ENCODE data around the gene CROCC. TPM values are rescaled to one million over a fixed set of nuclear protein-coding genes. Genes with fewer than 3 reads are reported as not detected.
A peak's percentile ranks its signal among the peaks of the same experiment; 100 is the strongest.

Gene CROCC
- total and polyA plus RNA-seq, 4 donors = 14.7 to 58.3 (median 43.8) TPM

- H3K4me1 ChIP-seq (ENCODE audit: control insufficient read depth, insufficient read depth, low read length) = peaks cover 35% of the 10 kb centered on the region
- no peaks in the 10 kb centered on the region for H3K9me3 ChIP-seq (ENCODE audit: control insufficient read depth, insufficient read depth, low read length)
- peaks cover 36% of the 10 kb centered on the region for H3K36me3 ChIP-seq (ENCODE audit: control insufficient read depth, insufficient read depth, low read length)
- H3K27me3 ChIP-seq (ENCODE audit: control insufficient read depth, insufficient read depth, low read length) = no peaks in the 10 kb centered on the region
- 80% methylated on average over 10 of the region's 10 CpGs for WGBS (ENCODE audit: insufficient coverage)
- no peak for DNase-seq (ENCODE audit: low read depth in 4 of 6, low spot score in 6 of 6)
- no peak overlapping the region for H3K27ac ChIP-seq (ENCODE audit: low read depth, low read length)
- H3K4me3 ChIP-seq (ENCODE audit: low read depth, low read length) = no peak overlapping the region
These were observed 59.6 kb downstream of the CROCC start for GRCh38 chr1:16981269-16981849.

- Histone ChIP-seq H3K27ac (ENCODE audit: low read depth, low read length) (no peak overlapping the region), H3K27me3 (ENCODE audit: control insufficient read depth, insufficient read depth, low read length) (no peaks in the 10 kb centered on the region), H3K9me3 (ENCODE audit: control insufficient read depth, insufficient read depth, low read length) (no peaks in the 10 kb centered on the region), H3K4me3 (ENCODE audit: low read depth, low read length) (no peak overlapping the region), H3K4me1 (ENCODE audit: control insufficient read depth, insufficient read depth, low read length) (peaks cover 29% of the 10 kb centered on the region), H3K36me3 (ENCODE audit: control insufficient read depth, insufficient read depth, low read length) (peaks cover 42% of the 10 kb centered on the region)
- WGBS (ENCODE audit: insufficient coverage) = 58% methylated on average over 11 of the region's 11 CpGs
- DNase-seq (ENCODE audit: low read depth in 4 of 6, low spot score in 6 of 6) = no peak
These were observed 61.2 kb downstream of the CROCC start for GRCh38 chr1:16982902-16983301.

- Histone ChIP-seq H3K36me3 (ENCODE audit: control insufficient read depth, insufficient read depth, low read length) (peaks cover 46% of the 10 kb centered on the region), H3K27ac (ENCODE audit: low read depth, low read length) (no peak overlapping the region), H3K4me1 (ENCODE audit: control insufficient read depth, insufficient read depth, low read length) (peaks cover 21% of the 10 kb centered on the region), H3K9me3 (ENCODE audit: control insufficient read depth, insufficient read depth, low read length) (no peaks in the 10 kb centered on the region), H3K27me3 (ENCODE audit: control insufficient read depth, insufficient read depth, low read length) (no peaks in the 10 kb centered on the region), H3K4me3 (ENCODE audit: low read depth, low read length) (no peak overlapping the region)
- no peak for DNase-seq (ENCODE audit: low read depth in 4 of 6, low spot score in 6 of 6)
- WGBS (ENCODE audit: insufficient coverage) = no CpG with 5 or more reads among the region's 4 CpGs
These were observed 61.9 kb downstream of the CROCC start for GRCh38 chr1:16983649-16984048.

- Histone ChIP-seq H3K36me3 (ENCODE audit: control insufficient read depth, insufficient read depth, low read length) (peaks cover 55% of the 10 kb centered on the region), H3K4me1 (ENCODE audit: control insufficient read depth, insufficient read depth, low read length) (peaks cover 10% of the 10 kb centered on the region), H3K27ac (ENCODE audit: low read depth, low read length) (no peak overlapping the region)
These were observed 63.0 kb downstream of the CROCC start for GRCh38 chr1:16984717-16985116.

GRCh38 chr1:16986113-16986512 is 64.4 kb downstream of the CROCC start:
- no peak overlapping the region for H3K4me3 ChIP-seq (ENCODE audit: low read depth, low read length)
- no peak overlapping the region for H3K27ac ChIP-seq (ENCODE audit: low read depth, low read length)
- no peak for DNase-seq (ENCODE audit: low read depth in 4 of 6, low spot score in 6 of 6)
- H3K27me3 ChIP-seq (ENCODE audit: control insufficient read depth, insufficient read depth, low read length) = no peaks in the 10 kb centered on the region
- H3K9me3 ChIP-seq (ENCODE audit: control insufficient read depth, insufficient read depth, low read length) = no peaks in the 10 kb centered on the region
- WGBS (ENCODE audit: insufficient coverage) = 91% methylated on average over 19 of the region's 19 CpGs
- H3K4me1 ChIP-seq (ENCODE audit: control insufficient read depth, insufficient read depth, low read length) = peaks cover 5% of the 10 kb centered on the region
- H3K36me3 ChIP-seq (ENCODE audit: control insufficient read depth, insufficient read depth, low read length) = peaks cover 69% of the 10 kb centered on the region

More at GRCh38 chr1:16984717-16985116, 63.0 kb downstream of the CROCC start:
- 31% methylated on average over 4 of the region's 7 CpGs for WGBS (ENCODE audit: insufficient coverage)
- Histone ChIP-seq H3K9me3 (ENCODE audit: control insufficient read depth, insufficient read depth, low read length) (no peaks in the 10 kb centered on the region), H3K4me3 (ENCODE audit: low read depth, low read length) (no peak overlapping the region), H3K27me3 (ENCODE audit: control insufficient read depth, insufficient read depth, low read length) (no peaks in the 10 kb centered on the region)
- DNase-seq (ENCODE audit: low read depth in 4 of 6, low spot score in 6 of 6) = peak in 2 of 6 donors; percentile 21 to 78

GRCh38 chr1:16986560-16986959 is 64.8 kb downstream of the CROCC start:
- H3K4me1 ChIP-seq (ENCODE audit: control insufficient read depth, insufficient read depth, low read length) = peaks cover 5% of the 10 kb centered on the region
- no peaks in the 10 kb centered on the region for H3K9me3 ChIP-seq (ENCODE audit: control insufficient read depth, insufficient read depth, low read length)
- peaks cover 73% of the 10 kb centered on the region for H3K36me3 ChIP-seq (ENCODE audit: control insufficient read depth, insufficient read depth, low read length)
- WGBS (ENCODE audit: insufficient coverage) = 81% methylated on average over 21 of the region's 23 CpGs
- no peak overlapping the region for H3K27ac ChIP-seq (ENCODE audit: low read depth, low read length)
- H3K27me3 ChIP-seq (ENCODE audit: control insufficient read depth, insufficient read depth, low read length) = no peaks in the 10 kb centered on the region
- no peak for DNase-seq (ENCODE audit: low read depth in 4 of 6, low spot score in 6 of 6)
- no peak overlapping the region for H3K4me3 ChIP-seq (ENCODE audit: low read depth, low read length)

GRCh38 chr1:16986962-16987361 is 65.2 kb downstream of the CROCC start:
- H3K4me3 ChIP-seq (ENCODE audit: low read depth, low read length) = no peak overlapping the region
- no peaks in the 10 kb centered on the region for H3K9me3 ChIP-seq (ENCODE audit: control insufficient read depth, insufficient read depth, low read length)
- H3K27ac ChIP-seq (ENCODE audit: low read depth, low read length) = no peak overlapping the region
- H3K4me1 ChIP-seq (ENCODE audit: control insufficient read depth, insufficient read depth, low read length) = peaks cover 5% of the 10 kb centered on the region
- WGBS (ENCODE audit: insufficient coverage) = 49% methylated on average over 16 of the region's 16 CpGs
- no peaks in the 10 kb centered on the region for H3K27me3 ChIP-seq (ENCODE audit: control insufficient read depth, insufficient read depth, low read length)
- H3K36me3 ChIP-seq (ENCODE audit: control insufficient read depth, insufficient read depth, low read length) = peaks cover 77% of the 10 kb centered on the region
- DNase-seq (ENCODE audit: low read depth in 4 of 6, low spot score in 6 of 6) = no peak

GRCh38 chr1:16988210-16988609 is 66.5 kb downstream of the CROCC start:
- no peak for DNase-seq (ENCODE audit: low read depth in 4 of 6, low spot score in 6 of 6)
- Histone ChIP-seq H3K27ac (ENCODE audit: low read depth, low read length) (no peak overlapping the region), H3K27me3 (ENCODE audit: control insufficient read depth, insufficient read depth, low read length) (no peaks in the 10 kb centered on the region), H3K9me3 (ENCODE audit: control insufficient read depth, insufficient read depth, low read length) (no peaks in the 10 kb centered on the region), H3K36me3 (ENCODE audit: control insufficient read depth, insufficient read depth, low read length) (peaks cover 89% of the 10 kb centered on the region), H3K4me1 (ENCODE audit: control insufficient read depth, insufficient read depth, low read length) (peaks cover 5% of the 10 kb centered on the region), H3K4me3 (ENCODE audit: low read depth, low read length) (no peak overlapping the region)
- 95% methylated on average over 5 of the region's 13 CpGs for WGBS (ENCODE audit: insufficient coverage)

GRCh38 chr1:16989676-16990391 is 68.1 kb downstream of the CROCC start:
- H3K4me1 ChIP-seq (ENCODE audit: control insufficient read depth, insufficient read depth, low read length) = peaks cover 2% of the 10 kb centered on the region
- peaks cover 94% of the 10 kb centered on the region for H3K36me3 ChIP-seq (ENCODE audit: control insufficient read depth, insufficient read depth, low read length)
- no peaks in the 10 kb centered on the region for H3K27me3 ChIP-seq (ENCODE audit: control insufficient read depth, insufficient read depth, low read length)
- DNase-seq (ENCODE audit: low read depth in 4 of 6, low spot score in 6 of 6) = no peak
- H3K4me3 ChIP-seq (ENCODE audit: low read depth, low read length) = no peak overlapping the region
- WGBS (ENCODE audit: insufficient coverage) = 91% methylated on average over 22 of the region's 22 CpGs
- no peaks in the 10 kb centered on the region for H3K9me3 ChIP-seq (ENCODE audit: control insufficient read depth, insufficient read depth, low read length)
- no peak overlapping the region for H3K27ac ChIP-seq (ENCODE audit: low read depth, low read length)

- no peak for DNase-seq (ENCODE audit: low read depth in 4 of 6, low spot score in 6 of 6)
- Histone ChIP-seq H3K4me1 (ENCODE audit: control insufficient read depth, insufficient read depth, low read length) (no peaks in the 10 kb centered on the region), H3K27me3 (ENCODE audit: control insufficient read depth, insufficient read depth, low read length) (no peaks in the 10 kb centered on the region), H3K9me3 (ENCODE audit: control insufficient read depth, insufficient read depth, low read length) (no peaks in the 10 kb centered on the region), H3K4me3 (ENCODE audit: low read depth, low read length) (no peak overlapping the region), H3K27ac (ENCODE audit: low read depth, low read length) (no peak overlapping the region), H3K36me3 (ENCODE audit: control insufficient read depth, insufficient read depth, low read length) (peaks cover 95% of the 10 kb centered on the region)
- 87% methylated on average over 12 of the region's 12 CpGs for WGBS (ENCODE audit: insufficient coverage)
These were observed 69.8 kb downstream of the CROCC start for GRCh38 chr1:16991571-16991970.
